Prostate gland (tissue), 2 donors: ENCODE results near the gene FKRP.

Experiments used
- POLR2A ChIP-seq: fragments of 450-650 bp; IDR thresholded peaks from one replicate; pipeline ENCODE4 v1.6.1; 2016; ENCODE audit warnings: antibody characterized with exemption, mild to moderate bottlenecking
- POLR2AphosphoS5 ChIP-seq: sonication (generic); formaldehyde crosslinking; IDR thresholded peaks from one replicate; pipeline ENCODE4 v1.6.1; 2017; ENCODE audit warnings: antibody characterized with exemption
- TF ChIP-seq, protein P1 (sequence below), 4 experiments: fragments of 200-600 bp in 2 of 4; fragments of 450-650 bp in 2 of 4; sonication (generic) in 2 of 4; IDR thresholded peaks; 1 replicate in 3 of 4; 2 replicates in 1 of 4; pipeline ENCODE4 v1.5.1; 2016 to 2019; ENCODE audit warnings: antibody characterized with exemption in 4 of 4, mild to moderate bottlenecking in 2 of 4, moderate library complexity in 2 of 4

- TF ChIP-seq, protein P1, sequence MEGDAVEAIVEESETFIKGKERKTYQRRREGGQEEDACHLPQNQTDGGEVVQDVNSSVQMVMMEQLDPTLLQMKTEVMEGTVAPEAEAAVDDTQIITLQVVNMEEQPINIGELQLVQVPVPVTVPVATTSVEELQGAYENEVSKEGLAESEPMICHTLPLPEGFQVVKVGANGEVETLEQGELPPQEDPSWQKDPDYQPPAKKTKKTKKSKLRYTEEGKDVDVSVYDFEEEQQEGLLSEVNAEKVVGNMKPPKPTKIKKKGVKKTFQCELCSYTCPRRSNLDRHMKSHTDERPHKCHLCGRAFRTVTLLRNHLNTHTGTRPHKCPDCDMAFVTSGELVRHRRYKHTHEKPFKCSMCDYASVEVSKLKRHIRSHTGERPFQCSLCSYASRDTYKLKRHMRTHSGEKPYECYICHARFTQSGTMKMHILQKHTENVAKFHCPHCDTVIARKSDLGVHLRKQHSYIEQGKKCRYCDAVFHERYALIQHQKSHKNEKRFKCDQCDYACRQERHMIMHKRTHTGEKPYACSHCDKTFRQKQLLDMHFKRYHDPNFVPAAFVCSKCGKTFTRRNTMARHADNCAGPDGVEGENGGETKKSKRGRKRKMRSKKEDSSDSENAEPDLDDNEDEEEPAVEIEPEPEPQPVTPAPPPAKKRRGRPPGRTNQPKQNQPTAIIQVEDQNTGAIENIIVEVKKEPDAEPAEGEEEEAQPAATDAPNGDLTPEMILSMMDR (IDR thresholded peaks at IDR 0.05), result no peak
- TF ChIP-seq POLR2AphosphoS5 (no peak), POLR2A (no peak)
Measured at GRCh38 chr19:46715975-46716671, 29.7 kb upstream of the FKRP start.
